Vagina (tissue), 2 donors: Measurements from ENCODE around the gene HOXA6.
A peak's percentile ranks its signal among the peaks of the same experiment; 100 is the strongest.

Source experiments
- CTCF ChIP-seq, 3 experiments: fragments of 450-650 bp in 2 of 3; fragments of 200-600 bp in 1 of 3; sonication (generic) in 1 of 3; IDR thresholded peaks; one replicate each; pipeline ENCODE4 v1.5.1; 2017 to 2019; ENCODE audit warnings: antibody characterized with exemption in 3 of 3, mild to moderate bottlenecking in 2 of 3, moderate library complexity in 2 of 3
- POLR2A ChIP-seq, 2 donors: fragments of 450-650 bp; IDR thresholded peaks; one replicate each; pipeline ENCODE4 v1.6.1; 2017; ENCODE audit warnings: antibody characterized with exemption in 2 of 2, mild to moderate bottlenecking in 2 of 2, moderate library complexity in 2 of 2
- POLR2AphosphoS5 ChIP-seq, 2 donors: sonication (generic); formaldehyde crosslinking; IDR thresholded peaks; one replicate each; pipeline ENCODE4 v1.9.0; 2017; ENCODE audit warnings: antibody characterized with exemption in 2 of 2, mild to moderate bottlenecking in 2 of 2, low read depth in 1 of 2; ENCODE audit not compliant: insufficient read depth in 1 of 2

DNA sequence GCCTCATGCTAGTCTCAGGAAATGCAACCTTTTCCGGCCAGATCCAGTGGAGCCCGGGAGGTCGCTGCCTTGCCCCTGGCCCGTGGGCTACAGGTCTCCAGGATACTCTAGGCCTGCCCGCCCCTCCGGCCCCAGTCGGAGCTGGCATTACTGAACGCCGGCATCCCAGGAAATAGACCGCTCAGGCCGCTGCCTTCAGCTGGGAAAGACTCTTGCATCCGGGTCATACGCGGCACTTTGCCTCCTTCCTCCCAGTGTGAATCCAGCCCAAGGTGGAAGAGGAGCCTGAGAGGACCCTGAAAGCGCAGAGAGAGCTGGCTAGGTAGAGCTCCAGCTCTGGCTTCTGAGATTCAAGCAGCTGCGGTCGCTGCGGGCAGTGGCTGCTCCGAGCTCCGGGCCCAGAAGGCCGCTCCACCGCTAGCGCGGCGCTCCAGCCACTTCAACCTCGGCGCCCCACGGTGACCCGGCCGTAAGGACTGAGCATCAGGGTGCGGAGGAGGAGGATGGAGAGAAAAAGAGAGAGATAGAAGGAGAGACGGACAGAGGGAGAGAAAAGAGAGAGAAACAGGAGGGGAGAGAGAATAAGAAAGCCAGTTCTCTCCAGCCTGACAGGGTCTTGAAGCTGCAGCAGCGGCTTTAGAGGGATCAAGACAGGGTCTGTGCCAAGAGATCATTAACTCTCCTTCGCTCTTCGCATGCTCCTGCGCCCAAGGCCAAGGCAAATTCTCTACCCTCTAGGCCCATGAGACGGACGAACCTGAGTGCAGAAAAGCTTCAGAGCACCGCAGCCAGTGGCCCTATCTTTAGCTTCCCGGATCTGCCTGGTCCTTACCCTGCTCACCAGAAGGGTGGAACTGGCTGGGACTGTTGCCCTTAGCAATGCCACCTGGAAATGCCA is 28.3 kb upstream of the HOXA6 start:
- TF ChIP-seq CTCF (IDR thresholded peaks at IDR 0.05) (no peak), POLR2AphosphoS5 (IDR thresholded peaks at IDR 0.05; ENCODE audit: insufficient read depth in 1 of 2, low read depth in 1 of 2) (peak in 1 of 2 donors; percentile 56), POLR2A (IDR thresholded peaks at IDR 0.05) (no peak)
